Activated naive CD8-positive, alpha-beta T cell treated with anti-CD3 and anti-CD28 coated beads, Interleukin-2, amount 10 ng/mL, durations not matched to agents 7 days and 5 days (primary cell): ENCODE data around the gene SIGLEC14. TPM values are rescaled to one million over a fixed set of nuclear protein-coding genes. Genes with fewer than 3 reads are reported as not detected.
"Not testable (repeated sequence)": the region's sequence is repeated elsewhere in the genome, so short reads cannot be mapped to it uniquely, and the experiment has no call there.

Experiments used
- ATAC-seq: fragments of 150-1000 bp; cut with Tn5 transposase; one replicate; pipeline ENCODE4 v1.10.0; 2021; ENCODE audit warnings: low read depth, moderate library complexity
- POLR2A ChIA-PET: fragments of 350-600 bp; sonication (Branson Sonifier 250); formaldehyde crosslinking; loops from one replicate; lab custom pipeline; 2021; ENCODE audit warnings: antibody characterized with exemption; lab: Charles Lee
- DNase-seq: peaks from one replicate; pipeline ENCODE4 v3.0.0; 2021
- H3K27ac Mint-ChIP-seq: one replicate; pipeline ENCODE4 v1.8.0; 2022; ENCODE audit warnings: mild to moderate bottlenecking, mixed read lengths
- H3K27me3 Mint-ChIP-seq: one replicate; pipeline ENCODE4 v1.8.0; 2022; ENCODE audit warnings: mild to moderate bottlenecking, moderate library complexity, mixed read lengths
- H3K36me3 Mint-ChIP-seq: one replicate; pipeline ENCODE4 v1.8.0; 2021; ENCODE audit warnings: mild to moderate bottlenecking, mixed read lengths
- H3K4me1 Mint-ChIP-seq: one replicate; pipeline ENCODE4 v1.8.0; 2021; ENCODE audit warnings: mixed read lengths
- H3K4me3 Mint-ChIP-seq: one replicate; pipeline ENCODE4 v1.8.0; 2022; ENCODE audit warnings: mild to moderate bottlenecking, moderate library complexity, mixed read lengths
- H3K9me3 Mint-ChIP-seq: one replicate; pipeline ENCODE4 v1.8.0; 2021; ENCODE audit warnings: mixed read lengths
- total RNA-seq, 2 experiments: library from RNA; stranded (reverse); gene quantifications; one replicate each; pipeline ENCODE4 v1.2.3, GENCODE V29; 2021

The SIGLEC14 gene
- total RNA-seq, 2 experiments from 2014 or later: 0.33 to 0.57 TPM

DNA sequence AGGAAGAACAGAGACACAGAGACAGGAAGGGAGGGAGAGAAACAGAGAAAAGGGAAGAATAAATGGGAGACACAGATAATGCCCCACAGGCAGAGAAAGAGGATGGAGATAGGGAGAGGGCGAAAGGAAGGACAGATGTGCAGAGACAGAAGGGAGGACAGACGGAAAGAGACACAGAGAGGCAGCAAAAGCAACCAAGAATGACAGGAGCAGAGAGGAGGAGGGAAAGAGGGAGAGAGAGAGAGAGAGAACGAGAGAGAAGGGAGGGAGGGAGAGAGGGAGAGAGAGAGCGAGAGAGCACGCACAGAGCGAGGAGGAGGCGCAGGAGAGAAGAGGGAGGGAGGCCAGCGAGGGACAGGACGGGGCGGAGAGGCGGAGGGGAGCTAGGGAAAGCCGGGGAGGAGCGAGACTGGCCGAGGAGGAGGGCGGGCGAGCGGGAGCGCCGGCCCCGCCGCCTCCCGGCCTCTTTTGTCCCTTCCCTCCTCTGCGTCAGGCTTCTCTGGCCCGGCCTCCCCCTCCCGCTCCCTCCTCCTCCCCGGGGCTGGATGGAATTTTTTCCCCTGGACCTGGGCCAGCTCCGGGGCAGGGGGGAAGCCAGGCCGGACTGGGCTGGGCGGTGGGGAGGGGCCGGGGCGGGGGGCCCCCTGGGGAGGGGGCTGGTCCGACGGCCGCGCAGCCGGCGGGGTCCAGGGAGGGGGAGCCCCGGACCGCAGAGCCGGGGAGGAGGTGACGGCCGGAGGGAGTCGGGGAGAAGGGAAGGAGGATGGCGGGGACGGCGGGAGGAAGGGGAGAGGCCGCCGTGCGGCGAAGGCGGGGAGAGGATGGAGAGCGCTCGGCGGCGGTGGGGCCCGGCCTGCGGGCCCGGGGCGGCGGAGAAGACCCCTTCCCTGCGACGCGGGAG is 42.3 kb upstream of the SIGLEC14 start:
- H3K27ac Mint-ChIP-seq: peak overlapping the region; percentile 32

DNA sequence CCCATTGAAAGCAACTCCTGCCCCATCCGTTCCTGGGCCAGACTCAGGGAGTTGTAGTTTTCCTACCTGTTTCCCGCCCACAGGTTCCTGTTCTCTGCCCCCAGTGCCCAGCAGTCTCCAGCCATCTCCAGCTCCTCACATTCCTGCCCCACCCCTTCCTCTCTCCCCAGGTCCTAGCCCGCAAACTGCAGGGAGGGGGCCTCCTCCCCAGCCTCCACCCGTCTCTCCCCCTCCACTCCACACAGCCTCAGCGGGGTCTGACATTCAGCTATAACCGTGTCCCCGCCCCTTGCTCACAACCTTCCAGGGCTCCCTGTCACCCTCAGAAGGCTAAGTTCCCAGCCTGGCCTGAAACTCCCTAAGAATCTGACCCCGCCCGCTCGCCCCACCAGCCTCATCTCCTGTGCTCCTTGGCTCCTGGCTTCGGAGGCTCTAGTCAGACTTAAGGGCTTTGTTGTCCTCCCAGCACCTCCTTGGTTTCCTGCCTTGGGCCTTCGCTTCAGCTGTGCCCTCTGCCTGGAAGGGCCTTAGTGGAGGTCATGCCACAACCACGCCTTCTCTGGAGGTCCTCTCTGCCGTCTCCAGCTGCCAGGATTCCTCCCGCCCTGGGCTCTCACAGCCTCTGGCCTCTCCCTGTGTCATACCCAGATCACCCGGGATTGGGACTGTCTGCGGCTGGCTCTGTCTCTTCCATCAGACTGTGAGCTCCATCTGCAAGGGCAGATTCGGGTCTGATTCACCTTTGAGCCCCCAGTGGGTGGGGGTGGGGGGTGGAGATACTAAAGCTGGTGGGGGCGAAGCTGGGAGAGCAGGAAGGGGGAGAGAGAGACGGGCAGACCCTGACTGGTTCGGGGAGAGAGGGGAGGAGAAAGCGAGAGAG is 41.4 kb upstream of the SIGLEC14 start:
- peak overlapping the region; percentile 81 for H3K4me3 Mint-ChIP-seq
- peaks cover 7% of the 10 kb centered on the region for H3K9me3 Mint-ChIP-seq
- H3K27ac Mint-ChIP-seq: no peak overlapping the region
- POLR2A ChIA-PET: no interaction called here
- peaks cover 4% of the 10 kb centered on the region for H3K4me1 Mint-ChIP-seq
- peaks cover 4% of the 10 kb centered on the region for H3K36me3 Mint-ChIP-seq
- DNase-seq (no peak), ATAC-seq (no peak)
- peaks cover 20% of the 10 kb centered on the region for H3K27me3 Mint-ChIP-seq

More for the DNA sequence above, 42.3 kb upstream of the SIGLEC14 start:
- ATAC-seq (peak; percentile 29), DNase-seq (peak; percentile 47)
- H3K4me1 Mint-ChIP-seq: peaks cover 4% of the 10 kb centered on the region
- H3K27me3 Mint-ChIP-seq: peaks cover 20% of the 10 kb centered on the region
- H3K36me3 Mint-ChIP-seq: peaks cover 4% of the 10 kb centered on the region
- peaks cover 7% of the 10 kb centered on the region for H3K9me3 Mint-ChIP-seq
- POLR2A ChIA-PET: no interaction called here
- H3K4me3 Mint-ChIP-seq: peak overlapping the region; percentile 81

DNA sequence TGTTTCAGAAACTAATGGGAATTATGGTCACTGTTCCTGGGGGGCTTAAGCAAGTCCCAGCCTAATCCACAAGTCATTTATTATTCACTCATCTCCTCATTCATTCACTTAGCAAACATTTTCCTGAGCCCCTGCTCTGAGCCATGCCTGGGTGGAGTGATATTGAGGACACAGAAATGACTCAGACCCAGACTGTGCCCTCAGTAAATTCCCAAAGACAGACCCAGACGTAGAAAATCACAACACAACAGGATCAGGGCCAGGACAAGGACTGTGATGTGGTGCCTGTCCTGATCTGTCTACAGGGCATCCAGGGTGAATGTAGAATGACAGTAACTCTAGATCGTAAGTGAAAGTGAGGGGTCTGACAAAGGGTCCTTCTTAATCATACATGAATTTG is 39.5 kb upstream of the SIGLEC14 start:
- POLR2A ChIA-PET: no interaction called here
- peaks cover 4% of the 10 kb centered on the region for H3K4me1 Mint-ChIP-seq
- H3K27me3 Mint-ChIP-seq: peaks cover 21% of the 10 kb centered on the region
- ATAC-seq (no peak), DNase-seq (no peak)
- no peak overlapping the region for H3K4me3 Mint-ChIP-seq
- H3K27ac Mint-ChIP-seq: no peak overlapping the region
- peaks cover 7% of the 10 kb centered on the region for H3K9me3 Mint-ChIP-seq
- peaks cover 4% of the 10 kb centered on the region for H3K36me3 Mint-ChIP-seq

DNA sequence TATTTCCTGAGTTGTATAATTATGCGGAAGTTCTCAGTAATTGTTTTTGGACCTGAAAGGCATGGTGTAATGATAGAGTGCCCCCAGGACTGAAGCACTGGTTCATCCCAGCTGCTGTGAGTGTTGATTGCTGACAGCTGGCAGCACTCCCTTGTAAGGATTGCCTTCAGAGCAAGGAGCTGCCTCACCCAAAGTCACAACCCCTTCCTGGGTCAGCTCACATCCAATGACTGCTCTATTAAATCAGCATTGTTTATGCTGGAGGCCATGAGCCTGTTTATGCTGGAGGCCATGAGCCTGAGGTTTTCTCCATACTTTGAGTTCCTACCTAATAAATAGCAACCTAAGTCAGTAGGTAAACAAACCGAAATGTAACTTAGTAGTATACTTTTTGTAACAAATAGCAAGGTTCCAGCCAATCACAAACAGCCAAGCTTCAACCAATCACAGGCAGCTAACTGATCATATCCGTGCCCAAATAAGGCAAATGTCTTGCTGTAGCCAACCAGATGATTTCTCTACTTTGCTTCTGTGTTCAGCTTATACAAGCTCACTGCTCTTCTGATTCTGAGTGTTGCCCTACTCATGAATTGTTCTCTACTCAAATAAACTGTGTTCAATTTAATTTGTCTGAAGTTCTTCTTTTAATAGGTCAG is 34.8 kb upstream of the SIGLEC14 start:
- no peak overlapping the region for H3K27ac Mint-ChIP-seq
- H3K27me3 Mint-ChIP-seq: peaks cover 10% of the 10 kb centered on the region
- no peak for DNase-seq
- no peak for ATAC-seq
- no peak overlapping the region for H3K4me3 Mint-ChIP-seq
- H3K9me3 Mint-ChIP-seq: peaks cover 14% of the 10 kb centered on the region
- H3K4me1 Mint-ChIP-seq: peaks cover 4% of the 10 kb centered on the region
- POLR2A ChIA-PET: no interaction called here
- peaks cover 5% of the 10 kb centered on the region for H3K36me3 Mint-ChIP-seq

DNA sequence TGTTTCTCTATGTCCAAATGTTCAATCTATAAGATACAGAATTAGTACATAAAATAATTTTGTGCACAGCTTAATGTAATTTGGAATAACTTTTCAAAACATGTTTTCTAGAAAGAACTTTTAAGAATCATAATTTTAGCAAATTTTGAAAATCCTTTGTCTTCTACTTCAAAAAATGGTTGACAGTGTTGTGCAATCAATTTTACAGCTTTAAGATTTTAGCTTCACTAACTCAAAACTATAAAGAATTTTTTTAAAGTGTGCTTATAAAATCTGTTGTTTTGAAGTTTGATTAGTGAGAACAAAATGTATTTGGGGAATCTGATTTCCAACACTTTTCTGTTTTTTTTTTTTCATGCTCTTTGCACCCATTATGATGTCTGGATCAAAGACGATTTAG is 33.8 kb upstream of the SIGLEC14 start:
- POLR2A ChIA-PET: no interaction called here
- H3K9me3 Mint-ChIP-seq: peaks cover 14% of the 10 kb centered on the region
- peaks cover 10% of the 10 kb centered on the region for H3K27me3 Mint-ChIP-seq
- peaks cover 6% of the 10 kb centered on the region for H3K4me1 Mint-ChIP-seq
- H3K27ac Mint-ChIP-seq: no peak overlapping the region
- peaks cover 5% of the 10 kb centered on the region for H3K36me3 Mint-ChIP-seq
- no peak for ATAC-seq
- DNase-seq: no peak
- no peak overlapping the region for H3K4me3 Mint-ChIP-seq

DNA sequence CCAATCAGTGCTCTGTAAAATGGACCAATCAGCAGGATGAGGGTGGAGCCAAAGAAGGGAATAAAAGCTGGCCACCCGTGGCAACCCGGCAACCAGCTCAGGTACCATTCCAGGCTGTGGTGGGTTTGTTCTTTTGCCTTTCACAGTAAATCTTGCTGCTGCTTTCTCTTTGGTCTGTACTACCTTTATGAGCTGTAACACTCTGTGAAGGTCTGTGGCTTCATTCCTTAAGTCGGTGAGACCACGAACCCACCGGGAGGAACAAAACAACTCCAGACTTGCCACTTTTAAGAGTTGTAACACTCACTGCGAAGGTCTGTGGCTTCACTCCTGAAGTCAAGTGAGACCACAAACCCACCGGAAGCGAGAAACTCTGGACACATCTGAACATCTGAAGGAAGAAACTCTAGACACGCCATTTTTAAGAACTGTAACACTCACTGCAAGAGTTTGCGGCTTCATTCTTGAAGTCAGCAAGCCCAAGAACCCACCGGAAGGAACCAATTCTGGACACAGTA is 30.0 kb upstream of the SIGLEC14 start:
- peaks cover 7% of the 10 kb centered on the region for H3K27me3 Mint-ChIP-seq
- H3K4me3 Mint-ChIP-seq: no peak overlapping the region
- H3K9me3 Mint-ChIP-seq: peaks cover 12% of the 10 kb centered on the region
- peaks cover 6% of the 10 kb centered on the region for H3K4me1 Mint-ChIP-seq
- H3K36me3 Mint-ChIP-seq: peaks cover 1% of the 10 kb centered on the region
- H3K27ac Mint-ChIP-seq: peak overlapping the region; percentile 63
- POLR2A ChIA-PET: interaction anchor here (1.3 kb wide), 1 partner anchor 28 kb away, joined by 4 read pairs; no protein-coding TSS in a partner anchor
- DNase-seq: no peak
- ATAC-seq: peak; percentile 58

DNA sequence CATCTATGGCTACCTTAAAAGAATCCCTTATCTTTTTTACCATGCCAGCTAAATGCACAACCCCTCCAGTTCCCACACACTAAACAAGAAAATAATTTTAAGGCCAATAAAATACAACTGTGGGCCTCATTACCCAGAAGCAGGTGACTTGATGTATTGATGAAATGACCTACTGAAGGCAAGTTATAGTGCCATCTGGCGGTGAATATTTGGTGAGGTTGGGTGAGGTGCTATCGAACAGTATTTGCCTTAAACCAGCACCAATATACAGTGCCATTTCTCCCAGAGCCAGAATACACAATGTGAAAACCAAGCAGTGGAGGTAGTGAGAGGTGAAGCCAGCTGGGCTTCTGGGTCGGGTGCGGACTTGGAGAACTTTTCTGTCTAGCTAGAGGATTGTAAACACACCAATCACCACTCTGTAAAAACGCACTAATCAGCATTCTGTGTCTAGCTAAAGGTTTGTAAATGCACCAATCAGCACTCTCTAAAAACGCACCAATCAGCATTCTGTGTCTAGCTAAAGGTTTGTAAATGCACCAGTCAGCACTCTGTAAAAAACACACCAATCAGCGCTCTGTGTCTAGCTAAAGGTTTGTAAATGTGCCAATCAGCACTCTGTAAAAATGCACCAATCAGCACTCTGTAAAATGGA is 29.4 kb upstream of the SIGLEC14 start:
- H3K4me1 Mint-ChIP-seq, ATAC-seq, H3K27me3 Mint-ChIP-seq, H3K27ac Mint-ChIP-seq, DNase-seq, H3K36me3 Mint-ChIP-seq, H3K4me3 Mint-ChIP-seq: not testable (repeated sequence)
- POLR2A ChIA-PET: interaction anchor here (1.3 kb wide), 1 partner anchor 28 kb away, joined by 4 read pairs; no protein-coding TSS in a partner anchor
- H3K9me3 Mint-ChIP-seq: peaks cover 11% of the 10 kb centered on the region

DNA sequence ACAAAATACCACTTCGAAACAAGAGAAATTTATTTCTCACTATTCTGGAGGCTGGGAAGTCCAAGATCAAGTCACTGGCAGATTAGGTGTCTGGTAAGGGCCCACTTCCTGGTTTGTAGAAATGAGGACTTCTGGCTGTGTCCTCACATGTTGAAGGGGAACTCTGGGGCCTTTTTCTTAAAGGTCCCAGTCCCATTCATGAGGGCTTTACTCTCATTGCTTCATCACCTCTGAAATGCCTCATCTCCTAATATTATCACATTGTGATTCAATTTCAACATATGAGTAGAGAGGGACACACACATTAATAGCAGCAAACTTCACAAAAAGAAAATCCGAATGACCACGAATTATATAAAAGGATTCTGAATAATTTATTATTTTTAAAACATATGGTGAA is 21.6 kb upstream of the SIGLEC14 start:
- no peaks in the 10 kb centered on the region for H3K36me3 Mint-ChIP-seq
- H3K4me1 Mint-ChIP-seq: no peaks in the 10 kb centered on the region
- H3K27me3 Mint-ChIP-seq: peaks cover 25% of the 10 kb centered on the region
- H3K27ac Mint-ChIP-seq: no peak overlapping the region
- no peak overlapping the region for H3K4me3 Mint-ChIP-seq
- ATAC-seq: no peak
- H3K9me3 Mint-ChIP-seq: peaks cover 3% of the 10 kb centered on the region
- DNase-seq: no peak
- POLR2A ChIA-PET: no interaction called here

DNA sequence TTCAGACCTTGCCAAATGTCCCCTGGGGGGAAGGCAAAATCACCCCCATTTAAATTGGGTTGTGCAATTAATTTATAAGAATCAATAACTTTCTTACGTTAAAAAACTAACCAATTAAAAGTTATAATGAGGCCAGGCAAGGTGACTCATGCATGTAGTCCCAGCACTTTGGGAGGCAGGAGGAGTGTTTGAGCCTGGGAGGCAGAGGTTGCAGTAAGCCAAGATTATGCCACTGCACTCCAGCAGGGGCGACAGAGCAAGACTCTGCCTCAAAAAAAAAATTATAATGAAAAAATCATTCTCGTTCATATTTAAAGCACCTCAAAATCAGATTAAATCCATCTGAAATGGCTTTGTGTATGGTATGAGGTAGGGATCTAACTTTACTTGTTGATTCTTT is 18.4 kb upstream of the SIGLEC14 start:
- DNase-seq: no peak
- Mint-ChIP-seq H3K4me3 (no peak overlapping the region), H3K27me3 (peaks cover 29% of the 10 kb centered on the region), H3K4me1 (no peaks in the 10 kb centered on the region), H3K27ac (no peak overlapping the region), H3K9me3 (peaks cover 2% of the 10 kb centered on the region), H3K36me3 (no peaks in the 10 kb centered on the region)
- ATAC-seq: no peak
- POLR2A ChIA-PET: no interaction called here

DNA sequence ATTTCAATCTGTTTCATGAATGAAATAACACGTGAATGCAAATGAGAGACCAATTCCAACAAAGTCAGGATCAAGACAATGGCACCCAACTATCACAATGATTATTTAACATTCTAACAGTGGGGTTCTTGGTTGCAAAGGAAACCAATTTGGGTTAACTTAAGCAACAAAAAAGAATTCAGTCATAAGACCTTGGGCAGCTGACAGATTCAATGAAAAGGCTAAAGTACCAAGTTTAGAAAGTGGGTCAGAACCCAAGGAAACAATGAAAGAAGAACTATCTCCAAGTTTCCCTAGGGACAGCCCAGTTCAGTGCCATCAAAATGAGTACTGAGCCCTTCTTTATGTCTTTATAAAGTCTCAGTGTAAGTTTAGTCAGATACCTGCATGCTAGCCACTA is 17.5 kb upstream of the SIGLEC14 start:
- DNase-seq: no peak
- ATAC-seq: no peak
- H3K4me3 Mint-ChIP-seq: no peak overlapping the region
- H3K9me3 Mint-ChIP-seq: peaks cover 2% of the 10 kb centered on the region
- peaks cover 28% of the 10 kb centered on the region for H3K27me3 Mint-ChIP-seq
- POLR2A ChIA-PET: no interaction called here
- H3K36me3 Mint-ChIP-seq: no peaks in the 10 kb centered on the region
- H3K4me1 Mint-ChIP-seq: no peaks in the 10 kb centered on the region
- H3K27ac Mint-ChIP-seq: no peak overlapping the region

DNA sequence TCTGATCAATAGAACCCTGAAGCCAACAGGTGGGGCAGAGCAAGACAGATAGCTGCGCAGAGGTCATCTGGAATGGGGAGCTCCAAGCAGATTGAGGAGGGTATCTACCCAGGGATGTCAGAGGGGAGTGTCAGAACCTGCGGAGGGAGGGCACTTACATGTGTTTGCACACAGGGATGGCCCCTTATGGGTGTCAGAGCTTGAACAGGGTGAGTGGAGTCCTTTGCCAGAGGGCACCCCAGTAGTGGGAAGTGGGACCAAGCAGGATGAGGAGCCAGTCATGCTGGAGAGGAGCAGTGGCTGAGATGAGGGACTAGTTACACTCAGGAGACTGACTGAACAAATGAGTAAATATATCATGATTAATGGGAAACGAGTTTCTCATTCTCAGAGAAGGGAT is 17.0 kb upstream of the SIGLEC14 start:
- POLR2A ChIA-PET: no interaction called here
- ATAC-seq (no peak), DNase-seq (no peak)
- H3K4me1 Mint-ChIP-seq: no peaks in the 10 kb centered on the region
- peaks cover 2% of the 10 kb centered on the region for H3K9me3 Mint-ChIP-seq
- no peaks in the 10 kb centered on the region for H3K36me3 Mint-ChIP-seq
- H3K4me3 Mint-ChIP-seq: no peak overlapping the region
- peaks cover 28% of the 10 kb centered on the region for H3K27me3 Mint-ChIP-seq
- no peak overlapping the region for H3K27ac Mint-ChIP-seq

DNA sequence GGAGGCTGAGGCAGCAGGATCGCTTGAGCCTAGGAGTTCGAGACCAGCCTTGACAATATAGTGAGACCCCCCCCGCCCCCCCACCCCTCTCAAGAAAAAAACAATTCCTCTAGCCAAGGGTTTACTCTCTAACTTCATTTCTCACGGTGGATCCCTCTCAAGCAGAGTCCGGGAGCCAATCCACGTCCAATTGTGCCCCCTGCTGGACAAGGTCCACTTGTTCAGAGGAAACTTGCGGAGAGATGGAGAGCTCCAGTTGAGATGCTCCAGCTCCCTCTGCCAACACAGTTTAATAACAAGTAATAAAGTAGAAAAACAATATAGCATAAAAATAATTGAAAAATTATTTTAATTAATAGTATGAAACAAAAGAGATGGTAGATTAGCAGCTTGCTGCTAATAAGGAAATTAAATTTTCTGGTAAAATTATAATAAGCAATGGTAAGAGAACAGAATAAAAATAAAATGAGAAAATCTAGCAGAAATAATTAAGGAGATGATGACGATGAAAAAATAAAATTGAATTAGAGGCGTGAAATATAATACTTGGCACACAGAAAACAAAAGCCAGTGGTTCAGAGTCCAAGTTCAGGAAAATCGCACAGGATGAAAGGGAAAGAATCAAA is 14.5 kb upstream of the SIGLEC14 start:
- Mint-ChIP-seq H3K27ac (no peak overlapping the region), H3K4me3 (no peak overlapping the region), H3K4me1 (peaks cover 5% of the 10 kb centered on the region), H3K9me3 (peaks cover 2% of the 10 kb centered on the region), H3K36me3 (no peaks in the 10 kb centered on the region), H3K27me3 (peaks cover 27% of the 10 kb centered on the region)
- DNase-seq: peak; percentile 56
- POLR2A ChIA-PET: no interaction called here
- ATAC-seq: peak; percentile 50
